ENCODE data around the gene TRABD2A.
"Not testable (repeated sequence)": the region's sequence is repeated elsewhere in the genome, so short reads cannot be mapped to it uniquely, and the experiment has no call there.

TRABD2A gene

DNA sequence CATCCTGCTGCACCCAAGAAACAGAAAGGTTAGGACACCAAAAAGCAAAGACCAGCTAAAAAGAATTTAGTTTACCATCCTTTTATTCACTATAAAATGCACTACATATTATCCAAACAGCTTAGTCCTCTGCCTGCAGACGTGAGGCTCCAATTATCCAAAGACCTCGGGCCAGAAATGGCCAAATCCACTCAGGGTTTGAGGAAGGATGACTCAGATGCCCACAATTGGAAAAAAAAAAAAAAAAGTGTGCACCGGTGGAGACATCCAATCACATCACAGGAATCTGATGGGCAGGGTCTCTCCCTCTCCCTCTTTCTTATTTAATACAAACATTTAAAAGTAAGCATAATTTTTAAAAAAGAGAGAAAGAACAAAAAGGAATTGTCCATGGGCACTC lies 65.7 kb downstream of the TRABD2A start:
- no peak for DNase-seq

DNA sequence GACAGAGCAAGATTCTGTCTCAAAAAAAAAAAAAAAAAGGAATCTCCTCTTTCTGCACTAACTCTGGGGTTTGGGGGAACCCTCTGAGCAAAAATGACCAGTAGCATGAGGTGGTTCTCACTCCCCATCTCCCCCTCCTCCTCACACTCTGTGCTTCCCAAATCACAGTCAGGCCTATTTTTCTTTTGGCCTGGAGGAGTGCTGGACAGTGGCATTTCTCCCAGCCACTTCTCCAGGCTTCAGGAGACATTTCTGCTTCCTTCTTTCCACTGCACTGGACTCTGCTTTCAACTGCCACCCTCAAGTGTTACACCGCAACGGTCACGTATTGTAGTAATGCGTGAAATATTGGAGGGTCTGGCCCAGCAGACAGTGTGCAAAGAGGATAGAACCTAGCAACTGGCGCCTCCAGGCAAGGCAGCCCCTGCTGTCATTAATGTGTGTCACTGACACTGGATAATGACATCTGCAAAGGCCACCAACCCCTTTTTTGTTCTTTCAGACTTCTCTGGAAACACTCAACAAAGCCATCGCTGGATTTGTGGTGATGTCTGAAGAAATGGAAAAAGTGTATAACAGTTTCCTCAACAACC lies 68.9 kb downstream of the TRABD2A start:
- DNase-seq: no peak

DNA sequence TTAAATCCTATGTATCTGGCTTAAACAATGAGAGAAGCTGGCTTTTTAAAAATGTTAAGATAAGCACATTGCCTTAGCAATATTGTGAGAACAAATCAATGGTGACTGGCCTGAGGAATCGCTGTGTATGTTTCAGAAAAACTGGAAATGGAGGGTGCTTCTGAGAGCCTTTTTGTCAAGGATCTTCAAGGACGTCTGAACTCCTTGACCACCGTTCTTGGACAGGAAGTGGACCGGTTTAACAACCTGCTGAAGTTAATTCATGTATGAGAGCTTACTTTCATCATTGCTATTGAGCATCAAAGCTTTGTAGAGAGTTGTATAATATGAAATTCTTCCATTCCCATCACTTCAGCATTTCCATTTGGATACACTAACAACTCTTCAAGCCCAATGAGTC lies 72.6 kb downstream of the TRABD2A start:
- DNase-seq: no peak

DNA sequence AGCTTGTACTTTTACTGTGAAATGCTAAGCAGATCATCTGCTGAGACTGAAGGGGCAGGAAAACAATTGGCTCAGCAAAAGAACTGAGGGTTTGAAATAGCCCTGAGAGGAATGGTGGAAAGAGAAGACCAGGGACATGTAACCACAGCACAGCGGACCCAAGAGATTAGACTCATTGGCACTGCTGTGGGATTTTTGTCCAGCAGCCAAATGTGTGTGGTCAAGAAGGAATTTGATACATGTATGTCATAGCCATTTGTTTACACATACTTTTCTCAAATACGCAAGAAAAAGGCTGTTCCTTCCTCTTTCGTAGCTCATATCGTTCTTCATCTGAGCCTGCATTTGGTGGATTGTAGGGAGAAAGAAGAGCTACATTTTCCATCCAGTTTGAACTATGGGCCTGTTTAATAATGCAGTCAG lies 73.8 kb downstream of the TRABD2A start:
- no peak for DNase-seq

DNA sequence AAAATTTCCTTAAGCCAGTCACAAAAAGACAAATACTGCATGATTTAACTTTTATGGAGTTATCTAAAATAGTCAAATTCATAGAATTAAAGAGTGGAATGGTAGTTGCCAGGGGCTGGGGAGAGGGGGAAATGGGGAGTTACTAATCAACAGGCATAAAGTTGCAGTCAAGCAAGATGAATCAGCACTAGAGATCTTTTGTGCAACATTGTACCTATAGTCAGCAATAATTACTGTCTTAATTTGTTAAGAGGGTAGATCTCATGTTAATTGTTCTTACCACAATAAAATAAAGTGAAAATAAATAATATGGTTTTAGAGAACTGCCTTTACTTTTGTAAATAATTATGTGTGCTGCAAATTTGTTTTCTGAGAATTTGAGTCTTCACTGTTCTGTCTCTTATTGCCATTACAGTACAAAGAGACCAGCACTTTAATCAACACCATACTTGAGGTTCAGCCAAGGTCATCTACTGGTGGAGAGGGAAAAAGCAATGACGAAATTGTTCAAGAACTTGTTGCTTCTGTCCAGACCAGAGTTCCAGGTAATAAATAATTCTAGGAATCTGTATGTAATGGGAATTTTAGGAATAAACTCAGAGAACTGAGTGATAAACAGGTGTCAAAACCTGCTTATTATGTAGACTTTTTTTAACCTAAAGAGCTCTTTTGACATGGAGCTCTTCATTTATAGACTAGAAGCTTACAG lies 75.5 kb downstream of the TRABD2A start:
- DNase-seq: no peak

DNA sequence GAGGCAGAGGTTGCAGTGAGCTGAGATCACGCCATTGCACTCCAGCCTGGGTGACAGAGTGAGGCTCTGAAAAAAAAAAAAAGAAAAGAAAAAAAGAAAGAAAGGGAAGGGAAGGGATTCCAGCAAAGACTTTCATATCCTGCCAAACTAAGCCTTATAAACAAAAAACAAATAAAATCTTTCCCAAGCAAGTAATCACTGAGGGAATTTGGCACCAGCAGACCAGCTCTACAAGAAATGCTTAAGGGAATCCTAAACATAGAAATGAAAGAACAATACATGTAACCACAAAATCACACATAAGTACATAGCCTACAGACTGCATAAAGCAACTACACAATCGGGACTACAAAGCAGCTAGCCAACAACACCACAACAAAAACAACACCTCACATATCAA lies 79.1 kb downstream of the TRABD2A start:
- no peak for DNase-seq

DNA sequence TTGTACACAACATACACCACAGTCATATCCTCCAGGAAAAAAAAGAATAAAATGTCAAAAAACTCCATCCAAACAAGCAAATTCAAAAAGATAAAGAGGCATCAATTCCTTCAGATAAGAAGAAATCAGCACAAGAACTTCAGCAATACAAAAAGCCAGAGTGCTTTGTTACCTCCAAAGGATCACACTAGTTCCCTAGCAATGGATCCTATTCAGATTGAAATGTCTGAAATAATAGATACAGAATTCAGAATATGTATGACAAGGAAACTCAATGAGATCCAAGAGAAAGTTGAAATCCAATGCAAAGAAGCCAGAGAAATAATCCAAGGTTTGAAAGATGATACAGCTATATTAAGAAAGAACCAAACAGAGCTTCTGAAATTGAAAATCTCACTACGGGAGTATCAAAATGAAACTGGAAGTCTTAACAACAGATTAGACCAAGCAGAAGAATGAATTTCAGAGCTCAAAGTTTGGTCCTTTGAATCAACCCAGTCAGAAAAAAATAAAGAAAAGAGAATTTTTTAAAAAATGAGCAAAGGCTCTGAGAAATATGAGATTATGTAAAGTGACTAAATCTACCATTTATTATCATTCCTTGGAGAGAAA lies 80.6 kb downstream of the TRABD2A start:
- DNase-seq: no peak

DNA sequence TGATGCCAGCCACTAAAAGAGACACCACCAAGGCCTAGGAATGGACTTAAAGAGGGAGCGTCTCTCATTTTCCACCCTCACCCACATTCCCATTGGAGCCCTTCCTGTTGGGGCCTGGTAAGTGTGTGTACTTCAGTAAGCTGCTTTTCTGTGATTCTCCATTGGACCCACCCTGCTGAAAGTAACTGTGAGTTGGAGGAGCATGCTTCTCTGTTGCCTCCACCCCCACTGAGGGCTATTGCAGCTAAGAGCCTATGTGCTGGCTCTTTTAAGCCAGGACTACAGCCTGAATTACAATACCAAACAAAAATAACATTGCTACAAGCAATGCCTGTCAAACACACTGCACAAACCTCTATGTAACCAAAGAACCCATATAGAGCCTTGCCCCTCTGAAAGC lies 81.1 kb downstream of the TRABD2A start:
- DNase-seq: no peak

DNA sequence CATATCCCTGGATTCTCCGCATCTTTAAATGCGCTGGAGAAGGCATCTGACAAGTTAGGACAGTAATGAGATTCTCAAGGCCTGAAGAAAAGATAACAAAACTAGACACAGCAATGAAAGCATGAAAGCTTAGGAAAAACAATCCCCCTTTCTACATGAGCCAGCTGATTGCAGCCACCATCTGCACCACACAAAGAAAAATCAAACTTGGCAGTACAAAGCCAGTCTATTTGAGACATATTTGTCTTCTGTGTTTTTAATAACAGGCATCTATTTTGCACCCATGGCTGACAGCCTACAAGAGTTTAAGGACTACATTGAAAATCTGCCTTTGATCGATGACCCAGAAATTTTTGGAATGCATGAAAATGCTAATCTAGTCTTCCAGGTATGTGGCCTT lies 83.6 kb downstream of the TRABD2A start:
- no peak for DNase-seq

DNA sequence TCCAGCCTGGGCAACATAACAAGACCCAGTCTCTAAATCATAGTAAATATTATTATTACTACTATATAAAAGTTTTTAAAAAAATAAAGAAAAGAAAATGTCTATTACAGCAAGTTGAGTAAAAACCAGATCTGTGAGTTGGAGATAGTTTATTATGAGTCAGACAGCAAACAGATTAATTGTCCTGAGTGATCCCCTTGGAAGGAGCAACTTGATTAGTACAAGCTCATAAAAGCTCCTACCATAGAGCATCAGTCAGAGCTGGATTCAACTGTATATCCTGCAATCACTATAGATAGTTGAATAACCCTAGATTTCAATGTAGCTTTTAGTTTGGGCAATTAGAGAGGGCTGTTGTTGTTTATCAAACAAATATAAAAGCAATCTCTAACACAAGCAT lies 84.1 kb downstream of the TRABD2A start:
- no peak for DNase-seq

DNA sequence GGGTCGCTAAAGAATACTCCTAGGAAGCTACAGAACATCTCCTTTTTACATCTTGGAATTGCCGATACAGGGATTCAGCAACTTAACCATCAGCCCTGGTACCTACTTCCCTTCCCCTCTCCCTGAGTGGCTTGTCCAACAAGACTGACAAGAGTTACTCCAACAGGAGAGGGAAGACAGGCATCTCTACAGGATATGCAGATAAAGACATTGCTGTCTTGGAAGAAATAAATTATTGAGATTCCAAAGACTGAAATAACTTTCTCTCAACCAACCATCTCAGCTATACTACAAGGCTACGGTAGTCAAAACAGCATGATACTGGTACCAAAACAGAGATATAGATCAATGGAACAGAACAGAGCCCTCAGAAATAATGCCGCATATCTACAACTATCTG lies 87.2 kb downstream of the TRABD2A start:
- DNase-seq: no peak

DNA sequence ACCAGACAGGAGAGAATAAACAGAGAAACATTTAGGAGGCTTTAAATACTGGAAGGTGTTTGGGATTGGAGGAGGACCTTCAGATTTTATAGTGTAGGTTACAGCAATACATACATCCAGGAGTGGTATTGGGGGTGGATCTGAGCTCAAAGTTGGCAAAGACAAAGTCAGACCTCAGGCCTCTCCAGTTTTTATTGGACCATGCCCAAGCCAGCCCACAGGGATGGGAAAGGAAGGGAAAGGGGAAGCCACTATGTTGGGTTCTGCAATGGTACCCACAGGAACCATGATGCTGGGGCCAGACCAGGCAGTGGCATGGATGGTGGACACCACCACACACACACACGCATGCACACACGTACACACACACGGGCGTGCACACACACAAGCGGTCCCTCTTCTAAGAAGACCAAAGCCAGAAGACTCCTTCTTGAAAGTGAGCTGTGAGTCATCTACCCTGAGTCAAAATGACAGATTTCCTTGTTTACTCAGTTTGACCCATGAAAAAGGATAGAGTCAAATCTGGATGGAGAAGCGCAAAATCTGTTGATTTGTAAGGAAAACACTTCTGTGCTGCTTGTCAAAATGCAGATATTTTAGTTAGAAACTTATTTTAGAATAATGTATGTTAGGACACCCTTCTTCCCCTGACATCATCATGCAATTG lies 87.9 kb downstream of the TRABD2A start:
- DNase-seq: no peak

DNA sequence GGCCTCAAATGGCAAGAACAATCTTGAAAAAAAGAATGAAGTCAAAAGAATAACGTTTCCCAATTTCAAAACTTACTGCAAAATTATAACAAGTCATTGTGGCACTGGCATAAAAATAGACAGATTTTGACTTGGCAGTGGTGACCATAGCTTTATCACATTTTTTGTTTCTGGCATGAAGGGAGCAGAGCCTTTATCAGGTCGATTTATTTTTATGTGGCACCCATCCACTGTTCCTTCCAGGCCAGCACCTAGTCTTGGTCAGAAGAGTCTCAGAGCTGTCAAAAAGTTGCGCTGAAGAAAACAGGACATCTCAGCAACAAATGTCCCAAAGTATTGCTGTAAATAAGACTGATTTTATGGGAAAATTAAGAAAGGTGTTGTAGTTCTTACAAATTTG lies 92.4 kb downstream of the TRABD2A start:
- DNase-seq: no peak

DNA sequence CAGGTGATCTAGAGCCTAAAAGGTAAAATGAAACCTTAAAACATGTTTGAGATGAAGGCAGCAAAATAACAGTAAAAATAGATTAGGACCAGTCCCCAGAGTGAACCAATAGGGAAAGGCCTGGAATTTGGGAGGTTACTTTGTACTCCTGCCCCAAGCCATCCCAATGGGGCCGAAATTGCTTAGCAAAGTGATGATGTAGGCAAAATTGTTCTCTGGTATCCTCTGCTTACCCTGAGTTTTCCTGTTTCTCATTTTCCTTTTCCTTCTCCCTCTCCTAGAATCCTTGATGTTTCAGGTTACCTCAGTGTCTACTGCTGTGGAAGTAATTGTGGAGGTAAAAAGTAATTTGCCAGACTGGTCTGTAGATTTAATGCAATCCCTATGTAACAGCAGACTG lies 92.9 kb downstream of the TRABD2A start:
- no peak for DNase-seq

DNA sequence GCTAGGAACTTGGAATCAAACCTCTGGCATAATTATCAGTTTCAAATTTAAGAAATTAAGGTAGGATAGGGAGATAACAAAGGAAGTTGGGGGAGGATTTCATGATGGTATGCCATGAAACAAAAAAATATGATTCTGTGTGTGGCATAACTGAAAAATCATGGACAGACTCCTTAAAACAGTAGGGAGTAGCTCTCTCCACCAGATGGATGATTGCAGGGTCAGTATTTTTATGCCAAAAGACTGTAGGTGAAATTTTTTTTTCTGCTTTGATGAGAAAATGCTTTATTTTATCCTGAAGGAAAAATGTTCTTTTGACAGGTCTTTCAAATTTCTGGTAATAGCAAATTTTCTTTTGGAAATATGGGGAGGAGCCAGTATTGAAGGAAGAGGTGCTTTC lies 94.3 kb downstream of the TRABD2A start:
- DNase-seq: no peak

DNA sequence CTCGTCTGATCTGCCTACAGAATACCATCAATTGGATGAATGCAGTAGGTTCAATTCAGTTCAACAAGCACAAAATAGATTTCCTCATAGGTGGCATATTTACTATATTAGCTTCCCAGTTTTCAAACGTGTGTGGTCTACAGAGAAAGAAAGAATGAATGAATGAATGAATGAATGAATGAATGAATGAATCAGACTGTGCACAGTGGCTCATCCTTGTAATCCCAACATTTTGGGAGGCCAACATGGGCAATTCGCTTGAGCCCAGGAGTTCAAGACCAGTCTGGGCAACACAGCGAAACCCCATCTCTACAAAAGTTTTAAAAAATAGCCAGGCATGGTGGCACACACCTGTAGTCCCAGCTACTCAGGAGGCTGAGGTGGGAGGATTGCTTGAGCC lies 94.9 kb downstream of the TRABD2A start:
- no peak for DNase-seq

DNA sequence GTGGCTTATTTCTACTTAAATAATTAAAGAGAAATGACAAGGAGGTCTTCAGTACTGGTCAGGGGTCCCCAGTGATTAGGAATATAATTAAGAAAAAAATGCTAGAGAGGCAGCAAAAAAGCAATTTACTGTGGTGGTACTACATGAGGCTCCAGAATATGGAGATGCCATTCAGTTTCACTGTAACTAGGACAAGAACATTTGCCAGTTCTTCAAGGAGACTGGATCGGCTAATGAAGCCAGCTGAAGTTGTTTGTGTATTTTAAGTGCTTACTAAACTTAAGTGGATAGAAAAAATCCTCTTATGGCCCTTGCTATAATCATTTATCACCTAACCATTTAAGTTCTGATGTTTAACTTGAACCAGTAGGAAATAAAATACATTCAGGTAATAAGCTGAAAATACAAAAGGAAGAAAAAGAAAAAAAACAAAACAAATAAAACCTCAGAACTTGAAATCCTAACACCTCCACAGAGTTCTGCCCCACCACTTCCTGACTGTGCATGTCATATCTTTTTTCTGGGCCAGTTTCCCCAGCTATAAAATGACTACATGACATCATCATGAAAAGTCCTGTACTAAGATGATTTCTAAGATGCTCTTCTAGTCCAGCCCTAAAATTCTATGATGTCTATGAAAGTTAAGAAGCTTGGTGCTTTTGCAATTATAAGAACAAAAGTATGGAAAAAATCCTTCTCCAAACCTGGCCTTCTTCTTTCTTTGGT lies 98.0 kb downstream of the TRABD2A start:
- peak in 1 of 4 experiments; percentile 0 for DNase-seq

DNA sequence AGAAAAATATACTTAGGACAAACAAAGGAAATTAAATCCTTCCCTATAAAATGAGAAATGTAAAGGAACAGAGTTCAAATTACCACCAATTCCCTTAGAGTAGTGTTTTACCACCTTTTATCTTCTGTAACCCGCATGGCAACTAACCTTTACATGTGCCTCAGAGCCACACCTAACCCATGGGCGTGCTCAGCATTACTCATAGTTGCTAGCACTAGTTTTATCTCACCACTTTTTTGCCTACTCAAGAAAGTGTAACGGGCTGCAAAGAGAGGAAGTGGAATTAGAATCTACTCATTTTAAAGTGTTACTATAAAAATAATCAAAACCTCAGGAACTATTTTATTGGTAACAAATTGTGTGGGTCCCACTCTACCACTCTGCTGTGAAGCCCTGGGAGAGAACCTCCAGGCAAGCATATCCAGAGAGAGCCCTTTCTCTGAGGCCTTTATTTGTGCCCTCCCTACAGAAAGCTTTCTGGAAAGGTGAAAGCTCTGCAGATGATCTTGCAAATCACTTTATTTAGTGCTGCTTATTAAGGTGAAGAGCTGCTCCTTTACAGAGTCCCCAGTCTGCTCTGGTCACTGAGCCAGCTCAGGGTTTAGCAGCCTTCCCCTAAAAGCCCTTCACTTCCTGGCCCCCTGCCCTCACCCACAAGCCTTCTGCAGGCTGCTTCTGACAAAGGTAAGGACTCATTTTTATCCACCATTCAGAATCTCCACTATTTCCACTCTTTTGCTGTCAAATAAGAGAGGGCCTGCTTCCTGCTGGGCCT lies 98.8 kb downstream of the TRABD2A start:
- peak in 3 of 4 experiments; percentile 5 to 31 (median 25) for DNase-seq

DNA sequence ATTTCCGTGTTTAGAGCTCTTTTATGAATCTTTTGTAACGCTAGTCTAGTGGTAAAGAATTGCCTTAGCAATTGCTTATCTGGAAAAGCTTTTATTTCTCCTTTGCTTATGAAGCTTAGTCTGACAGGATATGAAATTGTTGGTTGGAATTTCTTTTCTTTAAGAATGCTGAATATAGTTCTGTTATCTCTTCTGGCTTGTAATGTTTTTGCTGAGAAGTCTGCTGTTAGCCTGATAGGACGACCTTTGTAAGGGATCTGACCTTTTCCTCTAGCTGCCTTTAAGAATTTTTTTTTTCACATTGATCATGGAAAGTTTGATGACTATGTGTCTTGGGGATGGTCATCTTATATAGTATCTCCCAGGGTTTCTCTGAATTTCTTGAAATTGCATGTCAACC lies 101.1 kb downstream of the TRABD2A start:
- DNase-seq: no peak

DNA sequence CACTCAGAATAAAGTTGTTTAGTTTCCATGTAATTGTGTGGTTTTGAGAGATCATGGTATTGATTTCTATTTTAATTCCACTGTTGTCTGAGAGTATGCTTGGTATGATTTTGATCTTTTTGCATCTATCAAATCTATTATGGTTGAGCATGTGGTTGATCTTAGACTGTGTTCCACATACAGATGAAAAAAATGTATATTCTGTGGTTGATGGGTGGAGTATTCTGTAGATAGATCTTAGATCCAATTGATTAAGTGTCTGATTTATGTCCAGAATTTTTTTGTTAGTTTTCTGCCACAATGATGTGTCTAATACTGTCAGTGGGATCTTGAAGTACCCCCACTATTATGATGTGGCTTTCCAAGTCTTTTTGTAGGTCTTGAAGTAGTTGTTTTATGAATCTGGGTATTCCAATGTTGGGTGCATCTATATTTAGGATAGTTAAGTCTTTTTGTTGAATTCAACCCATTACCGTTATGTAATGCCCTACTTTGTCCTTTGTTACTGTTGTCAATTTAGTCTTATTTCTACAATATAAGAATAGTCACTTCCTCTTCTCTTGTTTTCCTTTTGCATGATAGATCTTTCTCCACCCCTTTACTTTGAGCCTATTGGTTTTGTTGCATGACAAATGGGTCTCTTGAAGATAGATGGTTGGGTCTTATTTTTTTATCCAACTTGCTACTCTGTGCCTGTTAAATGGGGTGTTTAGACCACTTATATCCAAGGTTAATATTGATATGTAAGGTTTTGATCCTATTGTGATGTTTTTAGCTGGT lies 101.8 kb downstream of the TRABD2A start:
- DNase-seq: no peak

DNA sequence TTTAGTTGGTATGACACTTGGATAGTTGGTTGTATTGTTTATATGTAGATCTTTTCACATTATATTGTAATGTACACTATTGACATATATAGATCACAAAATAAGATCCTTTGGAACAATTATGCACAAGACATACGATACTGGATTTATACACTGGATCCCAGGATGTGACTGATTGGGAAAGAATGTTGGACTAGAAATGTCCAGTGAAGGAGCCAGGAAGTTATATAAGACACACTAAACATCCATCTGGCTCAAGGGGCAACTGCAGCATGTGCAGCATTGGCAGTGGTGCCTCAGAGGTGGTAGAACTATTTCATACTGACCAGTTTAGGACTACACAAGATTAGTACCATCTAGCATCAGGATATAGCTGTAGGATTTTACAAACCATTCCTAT lies 104.9 kb downstream of the TRABD2A start:
- DNase-seq: no peak

DNA sequence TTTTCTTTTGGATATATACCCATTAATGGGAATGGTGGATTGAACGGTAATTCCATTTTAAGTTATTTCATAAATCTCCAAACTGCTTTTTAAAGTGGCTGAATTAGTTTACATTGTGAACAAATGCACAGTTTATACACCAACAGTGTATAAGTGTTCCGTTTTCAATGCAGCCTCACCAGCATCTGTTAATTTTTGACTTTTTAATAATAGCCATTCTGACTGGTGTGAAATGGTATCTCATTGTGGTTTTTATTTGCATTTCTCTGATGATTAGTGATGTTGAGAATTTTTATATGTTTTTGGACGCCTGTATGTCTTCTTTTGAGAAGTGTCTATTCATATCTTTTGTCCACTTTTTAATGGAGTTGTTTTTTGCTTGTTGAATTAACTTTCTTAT lies 107.3 kb downstream of the TRABD2A start:
- not testable (repeated sequence) for DNase-seq
